ENCODE measurements around the gene ROCK2. TPM values are rescaled to one million over a fixed set of nuclear protein-coding genes. Genes with fewer than 3 reads are reported as not detected.

Gene ROCK2
- total and polyA plus RNA-seq, 8 donors, result 49.4 to 61.5 (median 58.8) TPM

DNA sequence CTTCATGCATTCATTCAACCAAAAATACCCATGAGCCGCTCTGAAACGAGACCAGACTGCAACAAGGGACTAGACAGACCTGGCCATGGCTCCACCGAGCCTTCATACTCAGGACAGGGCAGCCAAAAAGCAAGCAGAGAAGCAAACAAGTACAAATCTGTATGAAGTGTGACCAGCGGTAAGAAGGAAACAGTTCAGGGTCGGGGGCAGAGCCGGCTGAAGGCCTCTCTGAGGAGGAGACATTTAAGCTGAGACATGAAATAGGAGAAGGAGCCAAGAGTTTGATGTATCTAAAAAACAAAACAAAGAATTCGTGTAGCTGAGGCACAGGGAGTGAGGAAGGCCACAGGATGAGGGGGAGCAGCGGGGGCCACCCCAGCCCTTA is 210.5 kb downstream of the ROCK2 start:
- ATAC-seq, result no peak
- TF ChIP-seq, protein P1, sequence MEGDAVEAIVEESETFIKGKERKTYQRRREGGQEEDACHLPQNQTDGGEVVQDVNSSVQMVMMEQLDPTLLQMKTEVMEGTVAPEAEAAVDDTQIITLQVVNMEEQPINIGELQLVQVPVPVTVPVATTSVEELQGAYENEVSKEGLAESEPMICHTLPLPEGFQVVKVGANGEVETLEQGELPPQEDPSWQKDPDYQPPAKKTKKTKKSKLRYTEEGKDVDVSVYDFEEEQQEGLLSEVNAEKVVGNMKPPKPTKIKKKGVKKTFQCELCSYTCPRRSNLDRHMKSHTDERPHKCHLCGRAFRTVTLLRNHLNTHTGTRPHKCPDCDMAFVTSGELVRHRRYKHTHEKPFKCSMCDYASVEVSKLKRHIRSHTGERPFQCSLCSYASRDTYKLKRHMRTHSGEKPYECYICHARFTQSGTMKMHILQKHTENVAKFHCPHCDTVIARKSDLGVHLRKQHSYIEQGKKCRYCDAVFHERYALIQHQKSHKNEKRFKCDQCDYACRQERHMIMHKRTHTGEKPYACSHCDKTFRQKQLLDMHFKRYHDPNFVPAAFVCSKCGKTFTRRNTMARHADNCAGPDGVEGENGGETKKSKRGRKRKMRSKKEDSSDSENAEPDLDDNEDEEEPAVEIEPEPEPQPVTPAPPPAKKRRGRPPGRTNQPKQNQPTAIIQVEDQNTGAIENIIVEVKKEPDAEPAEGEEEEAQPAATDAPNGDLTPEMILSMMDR (IDR thresholded peaks at IDR 0.05), result no peak
- Histone ChIP-seq H3K27me3 (peaks cover 0 to 27% of the 10 kb centered on the region in 2 donors), H3K4me1 (peaks cover 8 to 32% of the 10 kb centered on the region in 2 donors), H3K36me3 (no peaks in the 10 kb centered on the region), H3K27ac (no peak overlapping the region), H3K4me3 (no peak overlapping the region), H3K9me3 (no peaks in the 10 kb centered on the region)
- no peak for DNase-seq
- intact Hi-C loops (cut with DNase I), result loop anchor here in 1 of 2 donors (10.0 kb wide), 1 partner anchor 281 kb away; no protein-coding TSS in a partner anchor

GRCh38 chr2:11133238-11133935 is 211.0 kb downstream of the ROCK2 start:
- Histone ChIP-seq H3K4me1 (peaks cover 8 to 36% of the 10 kb centered on the region in 2 donors), H3K9me3 (no peaks in the 10 kb centered on the region), H3K36me3 (no peaks in the 10 kb centered on the region), H3K27ac (no peak overlapping the region), H3K27me3 (peaks cover 0 to 27% of the 10 kb centered on the region in 2 donors), H3K4me3 (peak overlapping the region; percentile 36 to 37)
- intact Hi-C loops (cut with DNase I), result loop anchor here in 1 of 2 donors (10.0 kb wide), 1 partner anchor 281 kb away; no protein-coding TSS in a partner anchor
- no peak for DNase-seq
- peak; percentile 7 for ATAC-seq
- TF ChIP-seq, protein P1 (IDR thresholded peaks at IDR 0.05), result no peak

DNA sequence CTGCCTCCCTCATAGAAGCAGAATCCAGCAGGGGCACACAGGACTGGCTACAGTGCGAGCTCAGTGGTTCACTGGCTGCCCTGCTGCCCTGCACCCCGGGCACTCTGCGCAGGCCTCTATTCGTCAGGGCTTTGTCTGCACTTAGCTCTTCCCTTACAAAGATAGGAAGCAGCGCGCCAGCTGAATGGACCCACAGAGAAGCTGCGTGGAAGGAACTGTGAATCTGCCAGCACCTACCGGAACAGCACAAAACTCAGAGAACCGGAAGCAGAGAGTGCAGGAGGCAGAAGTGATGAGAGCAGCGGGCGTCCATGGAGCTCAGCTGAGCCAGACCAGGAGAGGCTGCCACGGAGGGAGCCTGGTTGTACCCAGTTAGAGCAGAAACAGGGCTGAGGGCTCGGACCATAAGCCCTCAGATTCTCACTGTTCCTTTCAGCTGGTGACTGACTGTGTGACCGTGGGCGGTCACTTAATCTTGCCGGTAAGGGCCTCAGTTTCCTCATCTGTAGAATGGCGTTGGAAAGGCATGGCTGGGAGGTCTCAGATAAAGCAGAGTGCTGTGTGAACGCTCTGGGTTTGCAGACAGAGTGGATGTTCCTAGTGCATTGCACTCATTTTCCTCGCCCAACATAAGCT is 212.3 kb downstream of the ROCK2 start:
- Histone ChIP-seq H3K4me3 (peak overlapping the region in 1 of 2 donors; percentile 37), H3K9me3 (no peaks in the 10 kb centered on the region), H3K27ac (no peak overlapping the region), H3K36me3 (no peaks in the 10 kb centered on the region), H3K27me3 (peaks cover 0 to 27% of the 10 kb centered on the region in 2 donors), H3K4me1 (peaks cover 8 to 39% of the 10 kb centered on the region in 2 donors)
- DNase-seq (no peak), ATAC-seq (no peak)
- TF ChIP-seq, protein P1 (IDR thresholded peaks at IDR 0.05), result no peak
- intact Hi-C loops (cut with DNase I), result loop anchor here in 1 of 2 donors (10.0 kb wide), 1 partner anchor 283 kb away; no protein-coding TSS in a partner anchor

- TF ChIP-seq, protein P1 (IDR thresholded peaks at IDR 0.05), result no peak
- H3K4me1 ChIP-seq, result peaks cover 8 to 39% of the 10 kb centered on the region in 2 donors
- H3K9me3 ChIP-seq, result no peaks in the 10 kb centered on the region
- no peak overlapping the region for H3K4me3 ChIP-seq
- intact Hi-C loops (cut with DNase I), result loop anchor here in 1 of 2 donors (10.0 kb wide), 1 partner anchor 283 kb away; no protein-coding TSS in a partner anchor
- H3K36me3 ChIP-seq, result no peaks in the 10 kb centered on the region
- no peak overlapping the region for H3K27ac ChIP-seq
- DNase-seq (no peak), ATAC-seq (no peak)
- H3K27me3 ChIP-seq, result peaks cover 0 to 27% of the 10 kb centered on the region in 2 donors
These were observed 213.1 kb downstream of the ROCK2 start for GRCh38 chr2:11131166-11131920.

Other genes with a start within 250 kb of the ROCK2 start
- gene SLC66A3, start 189.2 kb downstream of the ROCK2 start, total RNA-seq, result 10 to 100 TPM; 22.2 to 28.0 TPM
- gene SLC66A3, start 189.2 kb downstream of the ROCK2 start, polyA plus RNA-seq (ENCODE audit: insufficient read length in 6 of 6), result 10 to 100 TPM; 20.8 to 30.4 (median 27.5) TPM
- 10 to 100 TPM in 1 of 2 donors, 1 to 10 TPM in 1; 8.7 to 15.4 TPM for gene E2F6, start 121.5 kb upstream of the ROCK2 start, total RNA-seq
- gene E2F6, start 121.5 kb upstream of the ROCK2 start, polyA plus RNA-seq (ENCODE audit: insufficient read length in 6 of 6), result 10 to 100 TPM; 17.9 to 21.7 (median 18.3) TPM
- gene GREB1, start 189.4 kb upstream of the ROCK2 start, total RNA-seq, result 1 to 10 TPM; 1.6 to 3.1 TPM
- gene GREB1, start 189.4 kb upstream of the ROCK2 start, polyA plus RNA-seq (ENCODE audit: insufficient read length in 6 of 6), result 10 to 100 TPM; 11.5 to 19.1 (median 13.4) TPM

All from left lung (tissue), 10 donors.